Measurements from ENCODE around the gene CREB3L1. TPM values are rescaled to one million over a fixed set of nuclear protein-coding genes. Genes with fewer than 3 reads are reported as not detected.
"Not testable (repeated sequence)": the region's sequence is repeated elsewhere in the genome, so short reads cannot be mapped to it uniquely, and the experiment has no call there.

The CREB3L1 gene
- polyA plus RNA-seq, 1 donor from 2014 or later = not detected

DNA sequence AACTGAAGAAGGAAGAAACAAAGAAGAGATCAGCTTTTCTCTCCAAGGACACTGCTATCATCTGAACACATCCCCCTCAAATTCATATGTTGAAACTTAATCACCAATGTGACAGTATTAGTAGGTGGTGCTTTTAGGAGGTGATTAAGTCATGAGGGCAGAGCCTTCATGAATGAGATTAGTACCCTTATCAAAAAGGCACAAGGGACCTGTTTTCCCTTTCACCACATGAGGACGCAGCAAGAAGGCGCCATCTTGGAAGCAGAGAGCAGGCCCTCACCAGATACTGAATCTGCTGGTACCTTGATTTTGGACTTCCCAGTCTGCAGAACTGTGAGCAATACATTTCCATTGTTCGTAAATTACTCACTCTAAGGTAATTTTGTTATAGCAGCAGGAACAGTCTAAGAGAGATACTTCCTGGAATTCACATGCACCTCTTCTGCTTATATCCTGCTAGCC is 20.9 kb upstream of the CREB3L1 start:
- Mint-ChIP-seq H3K4me3 (no peak overlapping the region), H3K27me3 (peaks cover 7% of the 10 kb centered on the region), H3K27ac (no peak overlapping the region), H3K9me3 (no peaks in the 10 kb centered on the region), H3K36me3 (no peaks in the 10 kb centered on the region), H3K4me1 (no peaks in the 10 kb centered on the region)

DNA sequence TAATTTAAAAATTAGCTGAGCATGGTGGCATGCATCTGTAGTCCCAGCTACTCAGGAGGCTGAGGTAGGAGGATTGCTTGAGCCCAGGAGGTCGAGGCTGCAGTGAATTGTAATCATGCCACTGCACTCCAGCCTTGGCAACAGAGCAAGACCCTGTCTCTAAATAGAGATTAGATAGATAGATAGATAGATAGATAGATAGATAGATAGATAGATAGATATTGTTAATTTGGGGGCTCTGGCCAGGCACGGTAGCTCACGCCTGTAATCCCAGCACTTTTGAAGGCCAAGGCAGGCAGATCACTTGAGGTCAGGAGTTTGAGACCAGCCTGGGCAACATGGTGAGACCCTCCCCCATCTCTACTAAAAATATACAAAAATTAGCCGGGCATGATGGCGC is 18.1 kb upstream of the CREB3L1 start:
- not testable (repeated sequence) for H3K9me3 Mint-ChIP-seq, H3K27me3 Mint-ChIP-seq, H3K4me1 Mint-ChIP-seq, H3K27ac Mint-ChIP-seq, H3K36me3 Mint-ChIP-seq, H3K4me3 Mint-ChIP-seq

DNA sequence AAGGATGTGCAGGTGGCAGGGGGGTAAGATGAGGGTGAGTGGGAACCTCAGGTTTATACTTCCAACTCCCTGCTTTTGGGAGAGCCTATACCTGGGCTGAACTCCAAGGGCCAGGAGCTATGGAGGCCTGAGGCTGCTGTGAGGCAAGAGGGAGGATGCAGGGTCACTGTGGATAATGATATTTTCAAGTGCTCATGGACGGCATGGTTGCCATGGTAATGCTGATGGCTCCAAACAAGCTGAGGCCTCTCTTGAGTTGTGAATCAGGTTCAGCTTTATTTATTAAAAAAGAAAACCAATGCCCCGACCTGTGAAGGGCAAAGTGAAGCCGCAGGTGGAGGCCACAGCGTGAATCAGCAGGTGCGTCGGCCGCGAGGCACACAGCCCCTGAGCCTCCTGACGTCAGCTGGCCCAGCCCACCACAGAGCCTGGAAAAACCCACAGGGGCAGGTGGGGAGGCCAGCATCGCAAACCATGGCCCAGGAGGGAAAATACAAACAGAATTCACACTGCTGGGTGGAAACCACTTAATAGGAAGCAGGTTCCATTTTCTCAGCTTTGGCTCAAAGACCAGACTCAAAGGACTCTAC is 17.4 kb upstream of the CREB3L1 start:
- Mint-ChIP-seq H3K27ac (no peak overlapping the region), H3K4me3 (no peak overlapping the region), H3K9me3 (peaks cover 0 to 7% (median 2%) of the 10 kb centered on the region in 3 donors), H3K4me1 (no peaks in the 10 kb centered on the region), H3K27me3 (peaks cover 14% of the 10 kb centered on the region), H3K36me3 (peaks cover 3% of the 10 kb centered on the region)

DNA sequence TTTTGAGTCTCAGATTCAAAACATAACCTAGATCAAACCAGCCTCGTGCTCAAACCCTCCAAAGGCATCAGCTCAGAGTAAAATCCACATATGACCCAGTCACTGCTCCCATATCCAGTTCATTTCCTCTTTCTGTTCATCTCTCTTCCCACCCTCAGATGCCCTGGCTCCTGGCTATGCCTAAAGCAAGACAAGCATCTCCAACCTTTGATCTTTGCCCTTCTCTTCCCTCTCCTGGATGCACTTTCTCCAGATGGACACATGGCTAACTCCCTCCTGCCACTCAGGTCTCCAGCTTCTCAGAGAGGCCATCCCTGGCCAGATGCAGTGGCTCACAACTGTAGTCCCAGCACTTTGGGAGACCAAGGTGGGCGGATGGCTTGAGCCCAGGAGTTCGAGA is 14.3 kb upstream of the CREB3L1 start:
- Mint-ChIP-seq H3K27me3 (peaks cover 25% of the 10 kb centered on the region), H3K36me3 (peaks cover 3% of the 10 kb centered on the region), H3K4me3 (peak overlapping the region in 1 of 4 donors; percentile 28), H3K27ac (no peak overlapping the region), H3K9me3 (peaks cover 0 to 7% (median 2%) of the 10 kb centered on the region in 3 donors), H3K4me1 (no peaks in the 10 kb centered on the region)

DNA sequence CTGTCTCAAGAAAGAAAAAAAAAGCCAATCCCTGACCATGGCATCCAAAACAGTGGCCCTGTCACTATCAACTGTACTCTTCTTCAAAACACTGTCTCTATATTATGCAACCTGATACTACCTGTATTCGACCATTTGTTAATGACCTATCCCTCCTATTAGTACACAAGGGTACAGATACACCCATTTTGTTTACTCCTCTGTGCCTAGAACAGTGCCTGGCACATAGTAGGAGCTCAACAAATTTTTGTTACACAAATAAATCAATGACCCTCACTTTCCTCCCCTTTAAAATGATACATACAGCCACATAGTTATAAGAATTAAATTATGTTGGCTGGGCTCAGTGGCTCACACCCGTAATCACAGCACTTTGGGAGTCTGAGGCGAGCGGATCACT is 13.4 kb upstream of the CREB3L1 start:
- no peak overlapping the region for H3K4me3 Mint-ChIP-seq
- H3K27me3 Mint-ChIP-seq = peaks cover 25% of the 10 kb centered on the region
- H3K4me1 Mint-ChIP-seq = no peaks in the 10 kb centered on the region
- H3K36me3 Mint-ChIP-seq = peaks cover 3% of the 10 kb centered on the region
- H3K27ac Mint-ChIP-seq = no peak overlapping the region
- peaks cover 0 to 7% (median 2%) of the 10 kb centered on the region in 3 donors for H3K9me3 Mint-ChIP-seq

DNA sequence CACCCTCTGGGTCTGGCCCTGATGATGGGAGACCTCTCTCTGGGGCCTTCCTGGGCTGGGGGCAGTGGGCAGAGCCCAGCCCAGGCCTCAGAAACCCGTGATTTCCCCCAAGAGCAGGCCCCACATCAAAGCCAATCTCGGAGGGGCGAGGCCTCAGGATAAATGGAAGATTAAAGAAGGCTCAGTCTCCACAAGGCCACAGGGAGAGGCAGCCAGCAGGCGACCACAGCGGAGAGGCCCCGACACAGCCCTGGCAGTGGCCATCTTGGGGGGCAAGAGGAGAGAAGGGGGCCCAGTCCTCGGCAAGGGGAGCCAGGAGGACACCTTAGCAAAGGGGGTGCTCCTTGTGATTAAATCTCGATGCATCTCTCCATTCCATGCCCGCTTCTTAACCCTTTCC is 12.5 kb upstream of the CREB3L1 start:
- Mint-ChIP-seq H3K4me1 (no peaks in the 10 kb centered on the region), H3K27ac (no peak overlapping the region), H3K36me3 (peaks cover 3% of the 10 kb centered on the region), H3K9me3 (peaks cover 0 to 7% (median 2%) of the 10 kb centered on the region in 3 donors), H3K4me3 (no peak overlapping the region), H3K27me3 (peaks cover 25% of the 10 kb centered on the region)

DNA sequence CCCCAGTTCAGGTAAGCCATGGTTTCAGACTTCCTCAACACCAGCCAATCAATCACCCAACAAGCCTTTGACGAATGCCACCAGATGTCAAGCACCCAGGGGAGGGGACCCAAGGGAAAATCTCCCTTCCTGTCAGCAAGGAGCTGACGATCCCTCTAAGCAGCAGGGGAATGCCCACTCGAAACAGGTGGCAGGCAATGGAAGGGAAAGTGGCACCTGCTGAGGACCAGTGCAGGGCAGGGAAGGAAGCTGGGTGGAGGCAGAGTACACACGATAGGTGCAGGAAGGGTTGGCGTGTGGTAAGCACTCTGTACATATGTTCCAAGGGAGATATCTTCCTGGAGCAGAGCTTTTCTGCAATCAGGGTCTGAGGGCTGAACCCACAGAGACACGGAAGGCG is 11.7 kb upstream of the CREB3L1 start:
- H3K27ac Mint-ChIP-seq = no peak overlapping the region
- no peak overlapping the region for H3K4me3 Mint-ChIP-seq
- H3K36me3 Mint-ChIP-seq = peaks cover 3% of the 10 kb centered on the region
- peaks cover 25% of the 10 kb centered on the region for H3K27me3 Mint-ChIP-seq
- H3K9me3 Mint-ChIP-seq = peaks cover 0 to 7% (median 2%) of the 10 kb centered on the region in 3 donors
- no peaks in the 10 kb centered on the region for H3K4me1 Mint-ChIP-seq

DNA sequence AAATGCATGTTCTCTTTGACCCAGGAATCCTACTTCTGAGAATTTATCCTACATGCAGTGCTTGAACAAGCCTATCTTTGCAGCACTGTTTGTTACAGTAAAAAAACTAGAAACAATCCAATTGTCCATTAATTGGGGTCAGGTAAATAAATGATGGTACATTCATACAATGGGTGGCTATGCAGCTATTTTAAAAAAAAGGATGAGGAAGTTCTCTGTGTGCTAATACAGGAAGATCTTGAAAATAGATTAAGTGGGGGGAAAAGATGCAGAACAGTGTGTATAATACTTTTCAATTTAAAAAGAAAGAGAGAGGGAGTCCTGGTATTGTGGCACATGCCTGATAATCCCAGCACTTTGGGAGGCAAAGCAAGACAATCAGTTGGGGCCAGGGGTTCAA is 9.5 kb upstream of the CREB3L1 start:
- Mint-ChIP-seq H3K27me3 (peaks cover 26% of the 10 kb centered on the region), H3K27ac (no peak overlapping the region), H3K9me3 (peaks cover 0 to 4% (median 1%) of the 10 kb centered on the region in 3 donors), H3K36me3 (peaks cover 2% of the 10 kb centered on the region), H3K4me3 (no peak overlapping the region), H3K4me1 (peaks cover 0 to 2% (median 0%) of the 10 kb centered on the region in 3 donors)

DNA sequence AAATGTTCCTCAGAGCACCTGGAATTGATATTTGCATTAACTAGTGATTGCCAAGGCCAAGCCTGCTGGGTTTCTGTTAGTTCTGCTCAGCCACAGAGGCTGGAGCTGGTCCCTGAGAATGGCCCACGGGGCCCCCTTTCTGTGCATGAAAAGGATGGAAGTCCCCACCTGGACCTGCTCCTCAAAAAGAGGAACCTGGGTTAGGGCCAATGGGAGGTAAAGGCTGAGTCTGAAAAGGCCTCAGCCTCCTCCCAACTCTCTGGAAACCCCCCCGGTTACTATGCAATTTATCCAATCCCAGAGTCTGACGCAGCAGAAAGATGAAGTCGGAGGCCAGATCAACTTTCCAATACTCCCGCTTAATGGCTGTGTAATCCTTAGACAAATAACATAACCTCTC is 6.8 kb upstream of the CREB3L1 start:
- Mint-ChIP-seq H3K27ac (no peak overlapping the region), H3K27me3 (peaks cover 13% of the 10 kb centered on the region), H3K36me3 (peaks cover 2% of the 10 kb centered on the region), H3K4me3 (no peak overlapping the region), H3K4me1 (peaks cover 0 to 2% (median 0%) of the 10 kb centered on the region in 3 donors), H3K9me3 (no peaks in the 10 kb centered on the region)

DNA sequence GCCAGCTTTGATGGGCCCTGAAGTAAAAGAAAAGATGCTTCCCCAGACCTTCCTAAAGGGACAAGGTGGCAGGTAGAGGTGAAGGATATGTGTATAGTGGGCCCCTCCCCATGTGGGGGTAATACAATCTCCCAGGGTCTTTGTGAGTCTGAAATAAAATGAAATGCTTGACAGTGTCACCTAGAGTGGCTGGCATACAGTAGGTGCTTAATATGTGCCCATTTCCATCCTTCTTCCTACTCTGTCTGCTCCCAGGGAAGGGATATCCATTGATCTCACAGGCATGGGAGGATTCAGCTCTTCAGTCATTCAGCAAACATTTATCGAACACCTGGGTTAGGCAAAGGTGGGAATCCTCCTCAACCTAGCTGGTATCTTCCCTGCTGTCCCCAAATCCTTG is 6.1 kb upstream of the CREB3L1 start:
- H3K27me3 Mint-ChIP-seq = peaks cover 15% of the 10 kb centered on the region
- H3K36me3 Mint-ChIP-seq = peaks cover 2% of the 10 kb centered on the region
- no peaks in the 10 kb centered on the region for H3K9me3 Mint-ChIP-seq
- no peak overlapping the region for H3K4me3 Mint-ChIP-seq
- H3K27ac Mint-ChIP-seq = no peak overlapping the region
- H3K4me1 Mint-ChIP-seq = peaks cover 0 to 2% (median 0%) of the 10 kb centered on the region in 3 donors

DNA sequence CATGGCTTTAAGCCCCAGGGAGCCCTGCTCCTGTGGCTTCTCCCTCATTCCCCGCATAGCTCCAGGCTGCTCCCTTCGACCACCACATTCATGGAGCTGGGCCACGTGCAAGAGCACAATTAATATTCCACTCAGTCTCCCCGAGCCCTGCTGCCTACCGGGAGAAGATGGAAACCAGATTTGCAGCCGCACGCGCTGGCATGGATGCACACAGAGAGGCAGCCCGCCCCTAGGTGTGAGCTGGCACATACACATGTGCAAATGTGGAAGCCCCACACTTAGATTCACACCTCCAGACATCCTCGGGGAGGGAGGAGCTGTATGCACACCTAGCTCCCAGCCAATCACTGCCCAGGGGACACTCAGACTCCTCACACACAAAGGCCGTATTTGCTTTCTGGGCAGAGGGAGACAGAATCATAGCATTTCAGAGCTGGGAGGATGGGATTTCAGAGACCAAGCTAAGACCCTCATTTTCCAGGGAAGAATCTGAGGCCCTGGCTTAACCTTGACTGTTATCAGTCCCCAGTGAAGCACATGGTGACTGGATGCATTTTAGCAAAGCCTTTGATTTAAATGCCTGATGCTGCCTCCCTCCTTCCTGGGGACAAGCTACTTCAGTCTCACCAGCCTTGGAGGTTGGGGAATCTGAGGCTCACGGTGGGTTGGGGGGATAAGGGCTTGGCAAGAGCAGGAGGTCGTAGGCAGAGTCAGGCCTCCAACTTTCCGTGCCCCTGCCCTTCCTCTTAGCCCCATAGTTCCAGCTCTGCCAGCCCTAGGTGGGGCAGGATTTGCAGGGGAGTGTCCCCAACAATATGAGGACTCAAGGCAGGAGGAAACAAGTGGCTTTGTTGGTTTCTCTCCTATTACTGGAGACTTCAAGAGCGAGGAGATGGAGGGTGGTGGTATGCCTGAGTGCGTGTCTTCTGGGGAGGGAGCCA is 5.3 kb upstream of the CREB3L1 start:
- H3K4me3 Mint-ChIP-seq = no peak overlapping the region
- peaks cover 2% of the 10 kb centered on the region for H3K36me3 Mint-ChIP-seq
- no peak overlapping the region for H3K27ac Mint-ChIP-seq
- H3K27me3 Mint-ChIP-seq = peaks cover 16% of the 10 kb centered on the region
- no peaks in the 10 kb centered on the region for H3K9me3 Mint-ChIP-seq
- H3K4me1 Mint-ChIP-seq = peaks cover 0 to 2% (median 0%) of the 10 kb centered on the region in 3 donors

DNA sequence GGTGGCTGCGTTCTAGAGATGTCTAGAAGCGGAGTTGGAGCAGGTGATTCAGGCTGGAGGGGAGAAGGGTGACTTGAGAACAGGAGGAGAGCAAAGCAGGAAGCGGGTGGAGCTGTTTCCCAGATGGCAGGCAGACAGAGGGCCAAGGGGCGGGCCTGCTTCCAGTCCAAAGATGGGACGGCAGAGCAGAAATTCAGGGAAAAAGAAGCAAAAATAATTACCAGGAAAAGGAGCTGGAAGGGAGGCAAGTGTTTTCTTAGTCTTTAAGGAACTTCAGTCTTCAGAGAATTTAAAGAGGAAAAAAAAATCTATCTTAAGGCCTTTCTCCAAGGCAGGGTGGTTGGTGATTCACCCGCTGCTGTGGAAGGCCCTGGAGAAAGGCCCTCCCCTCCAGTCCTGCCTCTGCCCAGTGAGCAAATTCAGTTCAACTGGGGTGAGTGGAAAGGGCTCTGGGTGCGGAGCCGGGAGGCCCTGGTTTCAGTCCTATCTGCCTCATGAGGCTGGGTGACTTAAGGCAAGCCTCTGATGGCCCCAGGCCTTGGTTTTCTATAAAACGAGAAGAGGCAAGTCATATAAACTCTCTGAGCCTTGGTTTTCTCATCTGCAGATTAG is 4.5 kb upstream of the CREB3L1 start:
- Mint-ChIP-seq H3K4me3 (no peak overlapping the region), H3K27ac (no peak overlapping the region), H3K36me3 (peaks cover 2% of the 10 kb centered on the region), H3K4me1 (peaks cover 0 to 4% (median 3%) of the 10 kb centered on the region in 3 donors), H3K9me3 (no peaks in the 10 kb centered on the region), H3K27me3 (peaks cover 19% of the 10 kb centered on the region)

DNA sequence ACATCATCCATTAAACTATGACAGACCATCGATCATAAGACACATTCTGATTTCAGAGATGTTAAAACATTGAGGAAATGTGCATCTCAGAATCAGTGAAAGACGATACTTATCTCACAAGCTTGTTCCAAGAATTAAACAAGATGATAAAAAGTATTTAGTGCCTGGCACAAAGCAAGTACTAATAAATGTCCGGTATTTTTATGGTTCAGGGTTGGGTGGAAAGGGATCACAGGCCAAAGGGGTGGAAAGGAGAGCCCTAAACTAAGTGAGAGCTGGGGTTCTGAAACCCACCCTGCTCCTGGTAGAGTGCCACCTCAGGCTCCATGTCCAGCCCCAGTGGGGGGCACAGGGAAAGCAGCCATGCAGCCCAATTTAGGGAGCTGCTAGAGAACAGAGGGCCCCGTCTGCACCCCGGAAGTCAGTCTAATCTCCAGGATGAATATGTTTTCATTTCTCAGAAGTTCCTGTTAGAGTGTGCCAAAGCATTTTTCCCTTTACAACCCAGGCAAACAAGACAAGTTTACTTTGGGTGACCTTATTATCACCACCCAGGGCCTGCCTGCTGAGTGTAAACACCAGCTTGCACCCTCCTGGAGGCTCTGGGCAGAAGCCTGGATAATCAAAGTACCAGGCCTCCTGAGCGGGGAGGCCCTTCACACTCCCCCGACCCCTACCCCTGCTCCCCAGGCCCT is 3.8 kb upstream of the CREB3L1 start:
- Mint-ChIP-seq H3K4me3 (no peak overlapping the region), H3K4me1 (peaks cover 0 to 4% (median 3%) of the 10 kb centered on the region in 3 donors), H3K27me3 (peaks cover 22% of the 10 kb centered on the region), H3K27ac (no peak overlapping the region), H3K9me3 (no peaks in the 10 kb centered on the region), H3K36me3 (peaks cover 2% of the 10 kb centered on the region)

DNA sequence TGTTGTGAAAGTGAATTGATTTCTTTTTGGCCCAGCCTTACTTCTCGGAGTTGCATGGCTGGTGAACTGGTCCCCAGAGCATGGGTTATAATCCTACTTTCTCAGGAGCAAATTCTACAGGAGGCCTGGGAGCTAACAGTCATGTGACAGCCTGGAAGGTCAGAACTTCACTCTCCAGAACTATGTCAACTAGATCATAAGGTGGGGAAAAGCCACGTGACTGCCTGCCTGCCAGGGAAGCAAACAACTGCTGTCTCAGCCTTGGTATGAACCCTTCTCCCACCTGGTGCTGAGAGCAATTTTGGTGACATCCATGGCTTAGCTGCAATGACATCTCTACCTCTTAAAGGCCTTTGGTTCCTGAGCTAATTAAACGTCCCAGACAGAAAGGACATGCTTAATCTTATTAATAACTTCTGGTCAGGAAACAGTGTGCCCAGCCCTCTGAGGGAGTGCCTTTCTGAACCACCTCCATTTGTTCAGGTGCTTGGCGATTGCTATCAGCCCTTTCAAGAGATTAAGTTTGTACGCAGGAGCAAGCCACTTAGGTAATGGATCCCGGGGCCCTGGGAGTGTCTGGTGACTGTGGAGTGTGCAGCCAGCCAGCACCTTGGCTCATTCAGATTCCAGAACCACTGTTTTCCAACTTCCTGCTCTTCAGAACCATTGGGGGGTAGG is 1.4 kb upstream of the CREB3L1 start:
- peaks cover 2% of the 10 kb centered on the region for H3K36me3 Mint-ChIP-seq
- H3K4me3 Mint-ChIP-seq = no peak overlapping the region
- no peak overlapping the region for H3K27ac Mint-ChIP-seq
- H3K9me3 Mint-ChIP-seq = no peaks in the 10 kb centered on the region
- H3K27me3 Mint-ChIP-seq = peaks cover 34% of the 10 kb centered on the region
- H3K4me1 Mint-ChIP-seq = peaks cover 0 to 4% (median 3%) of the 10 kb centered on the region in 3 donors

All from IgD-negative memory B cell (primary cell).